Adrenal gland (tissue), 12 donors: ENCODE data around the gene SLC22A25. TPM values are rescaled to one million over a fixed set of nuclear protein-coding genes. Genes with fewer than 3 reads are reported as not detected.

Experiments
- DNase-seq, 7 donors: peaks; one replicate each; pipeline ENCODE4 v3.0.0-alpha.2; 2019 to 2020
- H3K27ac ChIP-seq, 5 donors: fragments of 200-600 bp; sonication (generic) in 4 of 5; 1 replicate in 3 of 5; 2 replicates in 2 of 5; pipeline versions ENCODE4 v1.5.1 to v1.8.0; 2016 to 2020; ENCODE audit warnings: mild to moderate bottlenecking in 1 of 5
- H3K27me3 ChIP-seq: fragments of 200-600 bp; 2 replicates; pipeline ENCODE4 v1.8.0; 2021
- H3K36me3 ChIP-seq, 2 donors: fragments of 200-600 bp; replicated peaks in 1 of 2; 1 replicate in 1 of 2; 2 replicates in 1 of 2; pipeline versions ENCODE4 v1.5.1 to v1.8.0; 2018 to 2022
- H3K4me1 ChIP-seq, 2 donors: fragments of 200-600 bp; replicated peaks in 1 of 2; 1 replicate in 1 of 2; 2 replicates in 1 of 2; pipeline versions ENCODE4 v1.5.1 to v1.8.0; 2018 to 2021
- H3K4me3 ChIP-seq, 4 donors: fragments of 200-600 bp; sonication (generic) in 3 of 4; one replicate each; pipeline ENCODE4 v1.5.1; 2016 to 2018
- H3K9me3 ChIP-seq, 3 donors: fragments of 200-600 bp; sonication (generic) in 1 of 3; replicated peaks in 1 of 3; 1 replicate in 2 of 3; 2 replicates in 1 of 3; pipeline versions ENCODE4 v1.5.1 to v1.8.0; 2016 to 2021
- CTCF ChIP-seq, 6 experiments: fragments of 450-650 bp in 4 of 6; fragments of 200-600 bp in 2 of 6; sonication (generic) in 1 of 6; IDR thresholded peaks; 1 replicate in 5 of 6; 2 replicates in 1 of 6; pipeline versions ENCODE4 v1.5.1 to v1.8.0; 2016 to 2021; ENCODE audit warnings: antibody characterized with exemption in 6 of 6, mild to moderate bottlenecking in 2 of 6, moderate library complexity in 1 of 6
- POLR2A ChIP-seq, 2 donors: fragments of 450-650 bp; IDR thresholded peaks; one replicate each; pipeline ENCODE4 v1.6.1; 2017; ENCODE audit warnings: antibody characterized with exemption in 2 of 2, mild to moderate bottlenecking in 2 of 2, moderate library complexity in 1 of 2
- WGBS, 4 donors: extraction: QIAGEN DNeasy Blood & Tissue Kit in 2 of 4; methylation state at CpG; one replicate each; pipeline versions ENCODE4 v1.1.5 to v1.1.7; 2013 to 2017; 5-methylcytosine and 5-hydroxymethylcytosine counted together
- intact Hi-C, 2 donors: fragments of 100-400 bp; cut with DNase I; formaldehyde crosslinking; loops; one replicate each; pipeline versions ENCODE4 v1.14.1 to v1.15.0; 2022 to 2023
- polyA plus RNA-seq, 3 donors: library from polyadenylated mRNA; stranded (reverse); fragments of 200-250 nt in 2 of 3; fragments of 350-450 nt in 1 of 3; fragmentation: Illumina TruSeq in 1 of 3; extraction: RNeasy Lipid Tissue Mini Kit (QIAGEN cat#74804) in 1 of 3; gene quantifications; one replicate each; pipeline ENCODE4 v1.2.3, GENCODE V29; 2013 to 2014
- total RNA-seq, 9 donors: library from RNA; depleted of rRNA in 4 of 9; stranded (reverse); fragments of >200 nt in 4 of 9; fragments of 120-200 nt in 1 of 9; fragmentation: NEBNext Ultra II Directional in 1 of 9; extraction: Animal tissue kit (Norgen Biotek cat#: 25700) in 1 of 9; gene quantifications; one replicate each; pipeline versions ENCODE4 v1.1.0 to v1.2.4, GENCODE V29; 2013 to 2023
- donor health status: healthy with polysubstance abuse.
- donor health status: Bipolar disorder and iron deficiency.
- donor health status: DM: yes; HTN: yes; CAD: no.
- donor health status: DM: no; HTN: no; CAD: no.
- donor health status: DM: no; HTN: no; CAD: no.
- donor health status: DM: yes; HTN: yes; CAD: no.

The SLC22A25 gene
- total and polyA plus RNA-seq, 12 donors: 0.06 to 0.08 TPM; not detected in 10

GRCh38 chr11:63246045-63246444, 2.6 kb upstream of the SLC22A25 start:
- H3K4me1 ChIP-seq: no peaks in the 10 kb centered on the region
- H3K27ac ChIP-seq: no peak overlapping the region
- H3K4me3 ChIP-seq: no peak overlapping the region
- H3K36me3 ChIP-seq: no peaks in the 10 kb centered on the region
- H3K27me3 ChIP-seq: peaks cover 16% of the 10 kb centered on the region
- no peak for DNase-seq
- WGBS, 4 donors: 31 to 41% (median 37%) methylated on average over 1 of the region's 1 CpG
- no peaks in the 10 kb centered on the region for H3K9me3 ChIP-seq
- intact Hi-C loops: no loop called here
- TF ChIP-seq POLR2A (IDR thresholded peaks at IDR 0.05) (no peak), CTCF (IDR thresholded peaks at IDR 0.05) (no peak)

GRCh38 chr11:63244862-63245261, 1.5 kb upstream of the SLC22A25 start:
- Histone ChIP-seq H3K9me3 (no peaks in the 10 kb centered on the region), H3K36me3 (no peaks in the 10 kb centered on the region), H3K27ac (no peak overlapping the region), H3K4me3 (no peak overlapping the region), H3K4me1 (no peaks in the 10 kb centered on the region), H3K27me3 (peaks cover 16% of the 10 kb centered on the region)
- no peak for DNase-seq
- intact Hi-C loops: no loop called here
- no peak for TF ChIP-seq CTCF (IDR thresholded peaks at IDR 0.05)
- TF ChIP-seq POLR2A (IDR thresholded peaks at IDR 0.05): no peak
- WGBS, 4 donors: 43 to 71% (median 62%) methylated on average over 2 of the region's 2 CpGs

DNA sequence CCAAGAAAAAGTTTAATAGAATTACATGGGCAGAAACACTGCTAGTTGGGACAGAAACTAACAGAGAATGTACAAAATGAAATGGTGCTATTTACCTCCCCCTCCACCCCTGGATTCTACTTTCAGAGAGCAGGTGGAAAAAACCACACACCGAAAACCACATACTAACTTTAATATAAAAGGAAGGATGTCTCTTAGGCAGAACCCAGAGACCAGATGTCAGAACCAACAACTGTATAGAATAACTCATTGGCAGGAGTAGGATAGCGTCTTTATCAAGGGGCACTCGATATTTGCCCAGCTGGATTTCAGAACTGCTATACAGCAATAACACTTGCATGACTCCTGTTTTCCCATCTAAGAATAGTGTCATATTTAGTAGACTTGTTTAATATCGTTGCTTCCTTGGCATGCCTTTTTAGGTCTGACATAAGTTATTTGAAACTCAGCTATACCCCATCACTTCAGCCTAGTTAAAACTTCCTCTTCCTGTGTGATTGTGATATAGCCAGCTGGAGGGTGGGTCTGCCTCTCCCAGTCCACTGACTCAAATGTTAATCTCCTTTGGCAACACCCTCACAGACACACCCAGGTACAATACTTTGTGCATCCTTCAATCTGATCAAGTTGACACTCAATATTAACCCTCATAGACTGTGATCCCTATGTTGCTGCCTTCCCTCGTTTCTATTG, 1.2 kb downstream of the SLC22A25 start:
- no peaks in the 10 kb centered on the region for H3K36me3 ChIP-seq
- H3K4me3 ChIP-seq: no peak overlapping the region
- H3K27ac ChIP-seq: no peak overlapping the region
- no peak for DNase-seq
- no peaks in the 10 kb centered on the region for H3K4me1 ChIP-seq
- intact Hi-C loops: no loop called here
- peaks cover 16% of the 10 kb centered on the region for H3K27me3 ChIP-seq
- H3K9me3 ChIP-seq: no peaks in the 10 kb centered on the region
- 61 to 84% (median 64%) methylated on average over 5 of the region's 5 CpGs for WGBS, 4 donors
- no peak for TF ChIP-seq CTCF (IDR thresholded peaks at IDR 0.05)
- TF ChIP-seq POLR2A (IDR thresholded peaks at IDR 0.05): no peak

DNA sequence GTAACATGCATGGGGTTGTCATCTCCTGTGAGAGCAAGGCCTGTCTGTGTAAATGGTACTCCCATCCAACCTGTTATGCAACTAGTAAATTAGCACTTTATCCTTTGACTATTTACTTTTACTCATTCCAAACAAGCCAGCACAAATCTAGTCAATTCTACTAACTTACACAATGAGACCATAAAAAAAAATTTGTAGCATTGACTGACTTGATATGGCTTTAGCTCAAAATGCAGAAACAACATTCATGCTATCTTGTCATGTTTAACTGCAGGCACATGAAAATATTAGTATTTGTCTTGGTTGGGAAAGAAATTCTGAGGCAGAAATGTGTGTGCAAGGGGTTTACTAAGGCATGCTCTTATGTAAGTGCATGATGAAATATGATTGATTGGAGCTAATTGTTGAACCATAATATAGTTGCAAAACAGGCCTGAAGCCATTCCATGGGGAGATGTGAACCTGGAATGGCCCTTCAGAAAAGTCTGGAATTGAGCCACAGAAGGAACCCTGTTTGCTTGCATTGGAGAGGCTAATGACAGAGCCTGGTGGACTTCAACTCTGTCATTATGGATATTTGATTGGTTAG, 2.5 kb downstream of the SLC22A25 start:
- intact Hi-C loops: no loop called here
- Histone ChIP-seq H3K27me3 (peaks cover 9% of the 10 kb centered on the region), H3K4me1 (no peaks in the 10 kb centered on the region), H3K4me3 (no peak overlapping the region), H3K36me3 (no peaks in the 10 kb centered on the region), H3K9me3 (no peaks in the 10 kb centered on the region), H3K27ac (no peak overlapping the region)
- DNase-seq: no peak
- TF ChIP-seq POLR2A (IDR thresholded peaks at IDR 0.05) (no peak), CTCF (IDR thresholded peaks at IDR 0.05) (no peak)
